HG02798 (cell line): ENCODE data around the gene TTF1.
A peak's percentile ranks its signal among the peaks of the same experiment; 100 is the strongest.

Experiments used
- ATAC-seq: cut with Tn5 transposase; IDR thresholded peaks from one replicate; pipeline ENCODE4 v1.9.1; 2021; ENCODE audit warnings: mild to moderate bottlenecking; ENCODE audit not compliant: unreplicated experiment, poor library complexity

The TTF1 gene, protein sequence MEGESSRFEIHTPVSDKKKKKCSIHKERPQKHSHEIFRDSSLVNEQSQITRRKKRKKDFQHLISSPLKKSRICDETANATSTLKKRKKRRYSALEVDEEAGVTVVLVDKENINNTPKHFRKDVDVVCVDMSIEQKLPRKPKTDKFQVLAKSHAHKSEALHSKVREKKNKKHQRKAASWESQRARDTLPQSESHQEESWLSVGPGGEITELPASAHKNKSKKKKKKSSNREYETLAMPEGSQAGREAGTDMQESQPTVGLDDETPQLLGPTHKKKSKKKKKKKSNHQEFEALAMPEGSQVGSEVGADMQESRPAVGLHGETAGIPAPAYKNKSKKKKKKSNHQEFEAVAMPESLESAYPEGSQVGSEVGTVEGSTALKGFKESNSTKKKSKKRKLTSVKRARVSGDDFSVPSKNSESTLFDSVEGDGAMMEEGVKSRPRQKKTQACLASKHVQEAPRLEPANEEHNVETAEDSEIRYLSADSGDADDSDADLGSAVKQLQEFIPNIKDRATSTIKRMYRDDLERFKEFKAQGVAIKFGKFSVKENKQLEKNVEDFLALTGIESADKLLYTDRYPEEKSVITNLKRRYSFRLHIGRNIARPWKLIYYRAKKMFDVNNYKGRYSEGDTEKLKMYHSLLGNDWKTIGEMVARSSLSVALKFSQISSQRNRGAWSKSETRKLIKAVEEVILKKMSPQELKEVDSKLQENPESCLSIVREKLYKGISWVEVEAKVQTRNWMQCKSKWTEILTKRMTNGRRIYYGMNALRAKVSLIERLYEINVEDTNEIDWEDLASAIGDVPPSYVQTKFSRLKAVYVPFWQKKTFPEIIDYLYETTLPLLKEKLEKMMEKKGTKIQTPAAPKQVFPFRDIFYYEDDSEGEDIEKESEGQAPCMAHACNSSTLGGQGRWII

DNA sequence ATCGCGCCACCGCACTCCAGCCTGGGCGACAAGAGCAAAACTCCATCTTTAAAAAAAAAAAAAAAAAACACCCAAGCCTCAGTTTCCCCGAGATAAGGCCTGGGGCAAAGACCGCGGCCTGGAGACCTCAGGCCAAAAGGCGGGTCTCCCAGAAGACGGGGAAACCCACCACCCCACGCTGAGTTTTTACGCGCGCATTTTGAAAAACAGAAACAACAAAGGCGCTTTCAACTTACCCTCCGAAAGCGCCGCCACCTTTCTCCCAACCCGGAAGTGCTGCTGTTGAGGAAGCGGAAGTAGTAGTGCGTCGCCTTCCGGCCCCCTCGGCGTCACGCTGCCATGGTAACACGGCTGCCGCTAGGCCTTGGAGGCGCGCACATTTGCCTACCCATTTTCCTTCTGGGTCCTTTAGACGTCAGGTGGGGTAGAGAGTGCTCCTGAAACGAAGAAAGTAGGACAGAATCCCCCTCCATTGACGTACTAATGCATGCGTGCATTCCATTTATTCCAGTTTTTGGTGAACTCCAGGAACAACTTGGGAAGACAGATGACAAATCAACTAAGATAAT lies at the start of gene TTF1:
Gene TTF1 (minus strand): TSS at position 287 of the 569 bp plus-strand sequence. CDS start 4,019 bp downstream, outside the sequence.
- peak; percentile 90 for ATAC-seq

DNA sequence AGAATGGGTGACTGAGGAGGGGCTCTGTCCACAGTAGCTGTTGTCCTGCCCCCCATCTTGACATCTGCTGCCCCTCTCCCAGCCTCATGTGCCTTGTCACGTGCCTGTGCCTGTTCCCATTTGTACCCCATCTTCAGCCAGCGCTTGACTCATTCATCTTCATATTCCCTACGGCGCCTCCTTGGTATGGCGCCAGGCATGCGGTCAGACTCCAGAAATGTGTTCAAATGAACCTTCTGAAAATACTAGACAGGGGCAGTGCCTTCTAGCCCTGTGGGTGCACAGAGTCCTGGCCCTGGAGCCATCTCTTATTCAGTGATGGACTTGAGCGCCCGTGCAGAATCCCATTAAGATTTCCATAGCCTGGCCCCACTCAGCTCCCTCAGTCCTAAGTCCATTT lies 49.6 kb upstream of the TTF1 start:
- ATAC-seq, result no peak

DNA sequence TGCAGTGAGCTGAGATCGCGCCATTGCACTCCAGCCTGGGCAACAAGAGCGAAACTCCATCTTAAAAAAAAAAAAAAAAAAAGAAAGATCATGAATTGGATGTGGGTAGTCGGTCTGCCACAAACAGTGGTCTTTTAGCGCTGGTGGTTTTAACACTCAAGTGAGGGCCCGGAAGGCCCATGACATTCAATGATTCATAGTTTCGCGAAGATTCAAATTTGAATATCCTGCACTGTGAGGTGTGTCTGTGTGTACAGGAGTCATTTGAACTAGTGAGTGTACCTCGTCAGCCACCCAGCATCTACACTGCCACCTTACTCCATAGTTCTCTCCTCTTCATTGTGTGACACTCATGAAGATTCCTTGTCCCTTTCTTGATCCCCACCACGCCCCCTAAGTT lies 44.6 kb upstream of the TTF1 start:
- ATAC-seq, result no peak

DNA sequence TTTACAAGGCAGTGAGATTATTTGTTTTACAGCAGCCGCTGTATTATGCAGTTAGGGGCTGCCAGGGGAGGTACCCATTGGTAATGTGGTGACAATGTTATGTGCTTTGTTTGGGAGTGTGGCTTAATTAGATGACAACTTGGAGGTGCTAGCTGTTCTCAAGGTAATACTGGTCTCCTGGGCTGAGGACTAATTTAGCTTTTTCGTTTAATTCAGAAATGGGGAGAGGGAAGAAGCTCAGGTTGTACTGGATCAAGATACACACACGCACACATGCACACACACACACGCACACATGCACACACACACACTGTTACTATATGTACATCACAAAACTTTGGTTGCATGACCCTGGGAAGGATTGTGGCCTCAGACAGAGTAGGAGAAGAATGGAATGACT lies 41.3 kb upstream of the TTF1 start:
- ATAC-seq, result no peak

DNA sequence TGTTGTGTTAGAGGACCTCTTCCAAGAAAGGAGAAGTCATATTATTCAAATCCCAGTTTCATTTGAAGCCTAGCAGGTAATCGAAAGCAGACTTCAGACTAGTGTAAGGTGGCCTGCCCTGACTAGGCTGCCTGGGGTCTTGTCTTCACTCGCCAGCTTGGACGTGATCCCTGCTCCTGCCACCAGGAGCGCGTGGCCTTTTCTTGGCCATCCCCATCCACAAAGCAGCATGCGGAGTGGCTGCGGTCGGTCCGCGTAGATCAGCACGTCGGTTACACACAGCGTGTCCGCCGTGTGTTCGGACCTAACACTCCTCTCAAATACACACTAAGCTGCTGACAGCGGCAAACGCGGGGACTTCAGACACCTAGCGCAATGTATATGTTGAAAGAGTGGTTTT lies 40.7 kb upstream of the TTF1 start:
- ATAC-seq, result no peak

DNA sequence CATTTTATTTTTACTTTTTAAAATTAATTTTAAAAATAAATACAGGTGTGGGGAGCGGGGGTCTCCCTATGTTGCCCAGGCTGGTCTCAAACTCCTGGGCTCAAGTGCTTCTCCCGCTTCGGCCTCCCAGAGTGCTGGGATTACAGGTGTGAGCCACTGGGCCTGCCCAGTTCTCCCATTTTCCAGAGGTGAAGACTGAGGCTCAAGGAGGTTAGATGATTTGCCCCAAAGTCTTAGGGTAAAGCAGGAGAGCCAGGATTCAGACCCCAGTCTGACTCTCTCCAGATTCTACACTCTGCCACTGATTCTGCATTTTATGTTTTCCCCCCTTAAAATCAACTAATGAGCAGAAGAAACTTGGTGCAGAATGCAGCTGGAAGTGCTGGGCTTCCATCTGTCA lies 40.2 kb upstream of the TTF1 start:
- no peak for ATAC-seq

DNA sequence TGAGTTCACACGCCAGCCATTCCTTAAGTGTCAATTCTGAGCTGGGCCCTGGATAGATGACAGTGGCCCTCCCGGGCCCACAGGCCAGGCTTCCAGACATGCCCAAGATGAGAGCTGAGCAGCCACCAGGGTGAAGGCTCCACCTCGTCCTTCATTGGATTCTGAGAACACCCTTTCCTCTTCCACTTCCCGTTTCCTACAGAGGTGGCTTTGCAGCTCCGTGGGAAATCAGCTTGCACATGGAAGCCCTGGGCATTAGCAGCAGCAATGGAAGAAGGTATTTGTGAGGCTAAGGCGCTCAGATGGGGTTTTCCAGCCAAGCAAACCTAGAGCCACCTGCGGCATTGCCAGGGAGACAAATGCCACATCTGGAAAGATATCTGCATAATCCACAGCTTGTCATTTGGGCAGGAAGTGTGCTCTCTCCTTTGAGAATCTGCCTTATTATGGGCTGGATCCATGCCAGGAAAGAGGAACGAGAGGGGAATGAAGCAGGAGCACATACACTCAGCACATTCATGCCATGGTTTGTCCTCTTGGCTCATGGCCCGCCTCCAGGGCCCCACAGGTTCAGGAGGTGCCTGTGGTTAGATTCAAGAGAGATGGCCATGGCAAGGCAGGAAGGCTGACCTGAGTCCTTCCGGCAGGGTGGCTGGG lies 37.4 kb upstream of the TTF1 start:
- no peak for ATAC-seq

DNA sequence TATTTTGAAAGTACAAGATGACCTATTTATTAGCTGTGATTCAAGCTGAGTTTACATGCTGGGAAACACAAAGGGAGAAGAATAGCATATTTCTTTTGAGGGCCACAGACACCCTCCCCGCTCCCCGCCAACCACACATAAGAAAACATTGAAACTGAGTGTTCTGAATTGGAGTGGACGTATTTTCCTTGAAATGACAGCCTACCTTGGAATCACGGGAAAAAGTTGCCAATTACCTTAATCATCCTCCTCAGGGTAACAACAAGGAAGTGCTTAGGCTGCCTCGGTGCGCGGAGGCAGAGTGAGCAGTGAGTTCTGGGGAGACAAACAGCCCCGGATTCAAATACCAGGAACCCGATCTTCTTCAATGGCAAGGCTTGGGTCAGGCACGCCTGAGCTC lies 34.8 kb upstream of the TTF1 start:
- ATAC-seq, result no peak

DNA sequence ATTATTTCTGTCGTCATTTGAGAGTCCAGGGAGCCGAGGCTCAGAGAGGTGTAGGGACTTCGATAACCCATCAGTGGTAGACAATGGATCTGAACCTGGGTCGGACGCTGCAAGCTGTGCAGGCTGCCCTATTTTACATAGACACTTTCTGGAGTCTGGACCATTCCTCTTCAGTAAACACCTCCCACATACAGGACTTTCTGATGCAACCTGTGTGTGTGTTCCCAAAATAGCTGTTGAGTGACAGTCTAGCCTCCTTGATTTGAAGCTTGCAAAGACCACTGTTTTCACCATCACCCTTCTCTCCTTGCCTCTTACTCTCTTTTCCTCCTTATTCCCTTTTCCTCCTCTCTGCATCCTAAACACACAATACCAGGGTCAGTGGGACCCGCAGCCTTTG lies 34.1 kb upstream of the TTF1 start:
- no peak for ATAC-seq

DNA sequence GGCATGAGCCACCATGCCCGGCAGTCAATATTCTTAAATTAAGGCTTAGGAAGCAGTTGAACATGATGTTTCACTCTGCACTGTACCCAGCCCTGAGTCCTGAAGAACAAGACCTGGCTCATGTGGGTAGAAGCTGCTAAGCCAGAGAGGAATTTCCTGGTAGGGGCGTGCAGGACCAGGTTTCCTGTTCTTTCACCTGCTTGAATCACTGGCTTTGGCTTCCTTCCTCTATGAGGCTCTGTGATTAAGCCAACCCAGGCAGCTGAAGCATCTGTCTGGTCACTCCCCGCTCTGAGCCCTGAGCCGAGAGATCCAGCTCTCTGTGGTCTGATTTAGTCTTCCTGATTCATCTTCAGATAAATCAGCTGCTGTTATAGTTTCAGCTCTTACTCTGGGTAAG lies 32.5 kb upstream of the TTF1 start:
- no peak for ATAC-seq

DNA sequence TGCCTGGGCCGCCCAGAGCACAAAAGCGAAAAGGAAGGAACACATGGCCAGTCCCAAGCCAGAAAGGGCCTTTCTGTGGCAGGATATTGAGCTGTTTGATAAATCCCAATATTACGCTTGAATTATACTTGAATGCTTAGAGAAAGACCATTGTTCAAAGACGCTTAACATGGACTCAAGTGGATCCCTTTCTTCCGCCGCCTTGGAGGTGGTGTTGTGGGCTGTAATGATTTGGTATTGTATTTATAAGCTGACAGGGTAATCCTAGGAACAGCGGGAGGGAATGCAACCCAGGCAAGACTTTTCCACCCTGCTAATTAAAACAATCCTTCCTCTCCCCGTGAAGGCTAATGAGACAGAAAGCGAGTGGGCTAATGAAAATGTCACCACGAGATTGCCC lies 28.2 kb upstream of the TTF1 start:
- ATAC-seq, result no peak

DNA sequence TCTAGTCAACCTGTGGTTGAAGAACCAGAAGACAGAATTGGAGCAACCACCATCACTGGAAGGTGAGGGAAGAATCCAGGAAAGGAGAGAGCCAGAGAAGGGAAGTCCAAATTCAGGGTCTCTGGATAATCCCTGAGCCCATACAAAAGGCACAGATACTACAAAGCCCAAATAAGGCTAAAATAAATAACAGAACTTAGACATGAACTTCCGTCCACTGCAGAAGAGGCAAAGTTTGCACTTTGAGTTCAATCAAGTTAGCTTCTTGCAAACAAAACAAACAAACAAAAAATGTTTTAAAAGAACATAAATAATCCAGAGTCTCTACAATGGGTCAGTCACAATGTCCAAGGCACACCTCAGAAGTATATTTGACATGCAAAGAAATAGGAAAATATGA lies 24.4 kb upstream of the TTF1 start:
- ATAC-seq, result no peak

GRCh38 chr9:132426639-132427414 lies 20.2 kb upstream of the TTF1 start:
- no peak for ATAC-seq

- no peak for ATAC-seq
Observed at GRCh38 chr9:132425675-132426062, 19.0 kb upstream of the TTF1 start.

- no peak for ATAC-seq
Observed at GRCh38 chr9:132424857-132425674, 18.4 kb upstream of the TTF1 start.

DNA sequence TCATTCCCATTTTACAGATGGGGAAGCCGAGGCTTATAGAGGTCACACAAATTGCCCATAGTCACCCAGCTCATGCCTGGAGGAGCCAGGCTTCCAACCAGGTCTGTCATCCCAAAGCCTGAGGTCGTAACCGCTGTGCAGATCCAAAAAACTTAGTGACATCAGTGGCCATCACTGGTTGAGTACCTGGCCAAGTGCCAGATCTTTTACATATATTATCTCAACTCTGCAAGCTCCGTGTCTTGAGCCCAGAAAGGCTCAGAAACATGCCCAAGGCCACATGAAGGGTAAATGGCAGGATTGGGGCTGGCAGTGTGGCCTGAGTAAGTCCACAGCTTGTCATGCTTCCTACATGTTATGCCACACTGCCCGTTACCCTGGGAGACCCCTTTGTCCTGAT lies 16.9 kb upstream of the TTF1 start:
- no peak for ATAC-seq

DNA sequence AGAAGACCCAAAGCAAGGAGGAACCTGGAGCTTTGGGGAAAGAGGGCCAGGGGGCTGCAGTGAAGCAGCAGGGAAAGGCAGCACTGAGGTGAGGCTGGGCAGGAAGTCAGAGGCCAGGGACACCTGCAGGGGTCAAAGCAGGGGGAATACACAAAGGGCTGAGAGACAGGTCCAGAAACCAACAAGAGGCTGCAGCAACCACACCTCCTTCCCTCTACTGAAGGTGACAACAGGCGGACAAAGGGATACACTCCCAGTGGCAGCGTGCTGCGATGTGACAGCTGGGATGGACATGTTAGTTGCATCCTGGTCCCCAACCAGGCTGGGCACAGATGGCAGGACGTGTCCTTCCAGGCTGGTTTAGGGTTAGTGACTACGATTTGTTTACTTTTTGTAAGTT lies 15.9 kb upstream of the TTF1 start:
- no peak for ATAC-seq

- no peak for ATAC-seq
Observed at GRCh38 chr9:132418726-132419363, 12.2 kb upstream of the TTF1 start.

DNA sequence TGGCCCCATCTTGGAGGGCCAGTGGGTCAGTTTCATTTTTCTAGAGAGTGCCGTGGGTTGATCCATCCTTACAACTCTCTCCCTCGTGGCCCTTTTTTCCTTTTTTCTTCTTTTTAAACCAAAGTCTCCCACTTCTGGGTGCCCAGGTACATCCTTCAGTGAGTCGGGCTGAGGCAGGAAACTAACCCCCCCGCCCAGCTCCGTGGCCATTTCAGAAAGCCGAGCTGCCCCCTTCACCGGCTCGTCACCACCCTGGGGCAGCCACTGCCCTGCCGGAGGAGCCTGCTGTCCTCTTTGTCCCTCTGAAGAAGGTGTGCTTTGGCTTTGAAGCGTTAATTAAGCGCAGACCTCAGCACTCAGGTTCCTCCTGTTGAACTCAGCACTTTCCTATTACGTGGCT lies 8.5 kb upstream of the TTF1 start:
- ATAC-seq, result no peak
